IPS DF 4.7 (cell line): ENCODE data around the gene CRX.
"Not testable (repeated sequence)": the region's sequence is repeated elsewhere in the genome, so short reads cannot be mapped to it uniquely, and the experiment has no call there.

Experiments
- DNase-seq: peaks from one replicate; pipeline ENCODE4 v3.0.0-alpha.2; 2013; ENCODE audit warnings: low spot score; ENCODE audit errors: extremely low read depth

The CRX gene

DNA sequence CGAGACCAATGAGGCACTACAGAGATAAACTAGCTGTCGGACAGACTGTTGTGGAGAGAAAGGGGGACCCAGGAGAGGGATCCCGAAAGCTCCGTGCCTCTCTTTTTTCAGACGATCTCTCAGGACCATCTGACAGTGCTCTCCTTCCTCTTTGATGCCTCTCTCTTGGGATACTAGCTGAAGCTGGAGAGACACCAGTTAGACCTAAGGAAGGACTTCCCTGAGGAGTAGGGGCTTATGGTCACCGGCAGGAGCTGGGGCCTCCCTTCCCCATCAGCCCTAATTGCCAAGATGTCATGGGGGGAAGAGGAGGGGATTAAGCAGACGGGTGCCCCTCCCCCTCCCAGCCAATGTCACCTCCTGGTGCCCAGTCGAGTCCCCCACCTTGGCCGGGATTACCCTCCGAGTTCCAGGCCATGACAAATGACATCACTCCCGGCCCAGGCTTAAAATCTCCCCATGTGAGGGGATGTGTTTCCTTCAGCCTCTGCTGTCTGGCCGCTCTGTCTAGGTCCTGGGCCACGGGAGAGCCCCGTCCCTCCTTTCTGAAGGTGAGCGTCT, at the start of gene CRX:
CRX (plus strand) TSS at position 478 of the 561 bp plus-strand sequence. CDS start 12,507 bp downstream, outside the sequence.
- DNase-seq, result no peak

DNA sequence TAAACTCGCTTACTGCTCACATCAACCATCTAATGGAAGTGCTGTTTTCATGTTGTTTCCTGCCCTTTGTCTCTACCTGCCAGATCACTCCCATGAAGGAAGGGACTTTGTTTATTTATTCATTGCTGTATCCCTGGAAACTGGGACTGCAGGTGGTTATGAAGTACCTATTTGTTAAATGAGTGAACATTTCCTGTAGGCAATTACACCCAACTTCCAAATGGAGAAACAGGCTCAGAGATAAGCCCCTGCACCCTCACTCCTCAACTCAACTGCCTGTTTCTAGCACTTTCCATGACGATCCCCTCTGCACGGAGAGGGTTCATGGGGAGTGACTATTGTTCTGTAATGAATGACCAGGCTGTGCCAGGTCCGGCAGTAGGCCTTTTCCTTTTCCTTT, 45.2 kb upstream of the CRX start:
- no peak for DNase-seq

DNA sequence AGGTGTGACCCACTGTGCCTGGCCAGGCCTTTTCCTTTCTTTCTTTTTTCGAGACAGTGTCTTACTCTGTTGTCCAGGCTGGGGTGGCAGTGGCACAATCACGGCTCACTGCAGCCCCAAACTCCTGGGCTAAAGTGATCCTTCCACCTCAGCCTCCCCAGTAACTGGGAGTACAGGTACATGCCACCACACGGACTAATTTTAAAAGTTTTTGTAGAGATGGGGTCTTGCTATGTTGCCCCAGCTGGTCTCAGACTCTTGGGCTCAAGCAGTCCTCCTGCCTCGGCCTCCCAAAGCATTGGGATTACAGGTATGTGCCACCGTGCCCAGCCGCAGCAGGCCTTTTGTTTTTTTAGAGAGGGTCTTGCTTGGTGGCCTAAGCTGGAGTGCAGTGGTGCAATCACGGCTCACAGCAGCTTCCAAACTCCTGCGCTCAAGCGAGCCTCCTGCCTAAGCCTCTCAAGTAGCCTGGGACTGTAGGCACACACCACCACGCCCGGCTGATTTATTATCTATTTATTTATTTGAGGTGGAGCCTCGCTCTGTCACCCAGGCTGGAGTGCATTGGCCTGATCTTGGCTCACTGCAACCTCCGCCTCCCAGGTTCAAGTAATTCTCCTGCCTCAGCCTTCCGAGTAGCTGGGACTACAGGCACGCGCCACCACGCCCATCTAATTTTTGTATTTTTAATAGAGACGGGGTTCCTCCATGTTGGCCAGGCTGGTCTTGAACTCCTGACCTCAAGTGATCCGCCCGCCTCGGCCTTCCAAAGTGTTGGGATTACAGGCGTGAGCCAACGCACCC, 44.3 kb upstream of the CRX start:
- not testable (repeated sequence) for DNase-seq

DNA sequence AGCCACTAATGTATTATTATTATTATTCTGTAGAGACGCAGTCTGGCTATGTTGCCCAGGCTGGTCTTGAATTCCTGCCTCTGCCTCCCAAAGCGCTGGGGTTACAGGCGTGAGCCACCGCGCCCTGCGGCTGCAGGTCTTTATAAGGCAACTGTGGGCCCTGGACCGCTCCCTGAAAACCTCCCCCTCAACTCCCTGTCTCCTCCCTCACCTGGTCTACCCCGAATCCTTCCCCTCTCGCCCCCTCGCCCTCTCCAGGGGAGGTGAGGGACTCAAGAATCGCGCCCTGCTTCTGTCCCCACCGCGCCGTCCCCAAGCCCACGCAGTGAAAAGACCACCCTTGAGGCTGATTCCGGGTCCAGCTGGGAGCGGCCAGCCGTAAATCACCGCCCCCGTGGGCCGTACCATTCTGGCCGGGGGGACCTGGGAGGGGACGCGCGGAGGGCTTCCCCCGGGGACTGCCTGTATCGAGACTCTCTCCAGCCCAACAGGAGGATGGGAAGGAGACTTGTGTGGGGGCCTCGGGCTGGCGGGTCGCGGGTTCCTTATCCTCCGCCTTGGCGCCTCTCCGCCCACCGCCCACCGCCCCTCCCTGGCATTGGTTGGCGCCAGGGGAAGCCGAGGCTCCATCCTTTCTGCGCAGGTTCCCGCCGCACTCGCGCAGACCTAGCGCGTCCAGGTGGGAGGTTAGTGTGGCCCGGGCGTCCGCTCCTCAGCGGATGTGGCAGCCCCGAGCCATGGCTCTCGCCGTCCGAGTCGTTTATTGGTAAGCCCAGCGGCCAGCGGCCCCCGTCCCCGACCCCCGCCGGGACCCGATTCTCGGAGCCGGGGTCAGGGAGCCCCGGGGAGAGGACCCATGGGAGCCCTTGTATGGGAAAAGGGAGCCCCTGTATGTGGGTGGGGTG, 43.4 kb upstream of the CRX start, which contains the start of gene SELENOW:
SELENOW (plus strand) TSS at position 655 of the 905 bp plus-strand sequence; CDS start at position 738, 83 bp downstream.
- no peak for DNase-seq

DNA sequence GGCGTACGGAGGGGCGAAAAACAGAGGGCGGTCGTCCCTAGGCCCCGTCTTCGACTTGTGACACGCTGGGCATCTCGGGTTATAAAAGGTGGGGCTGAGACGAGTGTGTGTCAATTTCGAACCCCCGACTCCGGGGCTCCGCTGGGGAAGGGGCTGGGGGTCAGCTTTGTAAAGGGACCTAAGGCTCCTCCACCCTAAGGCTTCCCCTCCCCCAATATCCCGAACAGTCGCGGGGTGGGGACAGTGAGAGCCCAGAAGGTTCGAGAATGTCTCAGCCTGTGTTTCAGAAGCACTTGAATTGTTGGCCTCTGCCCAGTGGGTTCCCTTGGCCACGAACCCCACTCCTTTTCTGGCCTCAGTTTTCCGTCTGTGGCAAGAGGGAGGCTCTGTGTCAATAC, 42.8 kb upstream of the CRX start:
- no peak for DNase-seq

DNA sequence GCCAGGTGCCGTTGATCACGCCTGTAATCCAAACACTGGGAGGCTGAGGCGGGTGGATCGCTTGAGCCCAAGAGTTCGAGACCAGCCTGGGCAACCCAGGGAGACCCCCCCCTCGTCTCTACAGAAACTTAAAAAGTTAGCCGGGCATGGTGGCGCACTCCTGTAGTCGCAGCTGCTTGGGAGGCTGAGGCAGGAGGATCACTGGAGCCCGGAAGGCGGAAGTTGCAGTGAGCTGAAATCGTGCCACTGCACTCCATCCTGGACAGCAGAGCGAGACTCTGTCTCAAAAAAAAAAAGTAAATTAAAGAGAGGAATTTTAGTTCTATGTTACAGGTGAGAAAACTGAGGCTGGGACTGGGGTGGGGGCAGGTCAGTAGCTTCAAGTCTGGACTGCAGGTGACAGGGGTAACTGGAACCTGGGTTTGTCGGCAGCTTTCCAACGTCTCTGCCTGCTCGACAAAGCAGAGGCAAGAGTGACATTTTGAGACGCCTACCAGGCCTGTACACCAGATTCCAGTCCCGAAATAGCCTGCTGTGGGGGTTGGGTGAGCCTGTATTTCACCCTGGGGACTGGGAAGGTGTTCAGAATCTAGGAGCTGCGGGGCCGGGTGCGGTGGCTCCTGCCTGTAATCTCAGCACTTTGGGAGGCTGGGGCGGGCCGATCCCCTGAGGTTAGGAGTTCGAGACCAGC, 42.1 kb upstream of the CRX start:
- DNase-seq, result no peak

DNA sequence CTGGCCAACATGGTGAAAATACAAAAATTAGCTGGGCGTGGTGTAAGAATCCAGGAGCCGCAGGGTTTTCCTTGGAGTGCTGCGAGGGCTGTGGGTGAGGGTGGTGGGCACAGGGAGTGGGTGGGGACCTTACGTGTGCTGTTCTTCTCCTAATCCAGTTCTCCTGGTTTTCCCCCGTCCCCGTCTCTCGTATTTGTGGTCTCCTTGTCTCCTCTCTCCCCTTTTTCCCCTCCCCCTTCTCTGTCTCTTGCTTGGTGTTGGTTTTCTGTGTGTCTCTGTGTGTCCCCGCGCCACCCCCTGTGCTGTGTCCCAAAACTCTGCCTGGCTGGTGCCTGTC, 41.6 kb upstream of the CRX start:
- DNase-seq, result no peak

DNA sequence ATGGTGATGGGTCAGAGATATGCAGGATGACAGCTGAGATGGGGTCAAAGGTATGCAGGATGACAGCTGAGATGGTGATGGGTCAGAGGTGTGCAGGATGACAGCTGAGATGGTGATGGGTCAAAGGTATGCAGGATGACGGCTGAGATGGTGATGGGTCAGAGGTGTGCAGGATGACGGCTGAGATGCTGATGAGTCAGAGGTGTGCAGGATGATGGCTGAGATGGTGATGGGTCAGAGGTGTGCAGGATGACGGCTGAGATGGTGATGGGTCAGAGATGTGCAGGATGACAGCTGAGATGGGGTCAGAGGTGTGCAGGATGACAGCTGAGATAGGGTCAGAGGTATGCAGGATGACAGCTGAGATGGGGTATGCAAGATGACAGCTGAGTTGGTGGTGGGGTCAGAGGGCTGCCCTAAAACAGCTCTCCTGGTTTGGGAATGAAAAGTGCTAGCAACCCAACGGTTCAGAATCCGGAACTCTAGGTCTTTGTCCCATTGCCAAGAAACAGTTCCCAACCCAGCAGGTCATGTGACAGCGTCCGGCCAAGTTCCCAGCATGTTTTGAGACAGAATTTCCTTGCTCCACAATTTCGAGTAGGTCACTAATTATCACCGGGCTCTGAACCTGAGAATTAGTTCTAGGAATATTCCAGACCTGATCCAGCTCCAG, 40.0 kb upstream of the CRX start:
- no peak for DNase-seq

DNA sequence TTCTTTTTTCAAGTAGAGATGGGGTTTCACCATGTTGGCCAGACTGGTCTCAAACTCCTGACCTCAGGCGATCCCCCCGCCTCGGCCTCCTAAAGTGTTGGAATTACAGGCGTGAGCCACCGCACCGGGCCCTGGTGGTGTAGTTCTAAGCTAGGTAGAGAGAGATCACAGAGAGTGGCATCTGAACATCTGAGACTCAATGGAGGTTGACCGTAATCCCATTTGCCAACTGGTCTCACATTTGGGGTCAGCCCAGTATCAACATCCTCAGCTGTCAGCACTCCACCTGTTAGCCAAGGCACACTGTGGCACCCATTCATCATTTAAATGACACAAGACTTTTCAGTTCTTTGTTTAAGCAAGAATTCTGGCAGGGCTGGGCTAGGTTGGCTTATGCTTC, 35.2 kb upstream of the CRX start:
- DNase-seq, result no peak

DNA sequence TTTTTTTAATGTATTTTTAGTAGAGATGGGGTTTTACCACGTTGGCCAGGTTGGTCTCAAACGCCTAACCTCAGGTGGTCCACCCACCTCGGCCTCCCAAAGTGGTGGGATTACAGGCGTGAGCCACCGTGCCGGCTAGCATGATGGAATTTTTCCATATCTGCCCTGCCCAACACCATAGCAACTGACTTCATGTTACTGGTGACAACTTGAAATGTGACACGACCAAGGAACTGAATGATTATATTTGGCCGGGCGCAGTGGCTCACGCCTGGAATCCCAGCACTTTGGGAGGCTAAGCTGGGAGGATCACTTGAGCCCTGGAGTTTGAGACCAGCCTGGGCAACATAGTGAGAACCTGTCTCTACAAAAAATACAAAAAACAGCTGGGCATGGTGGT, 34.4 kb upstream of the CRX start:
- not testable (repeated sequence) for DNase-seq

DNA sequence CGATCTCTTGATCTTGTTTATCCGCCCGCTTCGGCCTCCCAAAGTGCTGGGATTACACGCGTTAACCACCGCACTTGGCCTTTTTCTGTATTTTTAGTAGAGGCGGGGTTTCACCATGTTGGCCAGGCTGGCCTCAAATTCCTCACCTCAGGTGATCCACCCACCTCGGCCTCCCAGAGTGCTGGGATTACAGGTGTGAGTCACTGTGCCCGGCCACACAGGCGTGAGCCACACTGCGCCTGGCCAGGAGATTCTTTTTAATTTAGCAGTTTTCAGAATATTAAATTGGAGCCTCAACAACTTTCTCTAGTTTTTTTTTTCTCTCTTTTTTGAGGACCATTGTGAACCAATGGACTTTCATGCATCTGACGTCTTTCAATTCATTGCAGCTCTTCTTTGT, 31.9 kb upstream of the CRX start:
- DNase-seq, result not testable (repeated sequence)

DNA sequence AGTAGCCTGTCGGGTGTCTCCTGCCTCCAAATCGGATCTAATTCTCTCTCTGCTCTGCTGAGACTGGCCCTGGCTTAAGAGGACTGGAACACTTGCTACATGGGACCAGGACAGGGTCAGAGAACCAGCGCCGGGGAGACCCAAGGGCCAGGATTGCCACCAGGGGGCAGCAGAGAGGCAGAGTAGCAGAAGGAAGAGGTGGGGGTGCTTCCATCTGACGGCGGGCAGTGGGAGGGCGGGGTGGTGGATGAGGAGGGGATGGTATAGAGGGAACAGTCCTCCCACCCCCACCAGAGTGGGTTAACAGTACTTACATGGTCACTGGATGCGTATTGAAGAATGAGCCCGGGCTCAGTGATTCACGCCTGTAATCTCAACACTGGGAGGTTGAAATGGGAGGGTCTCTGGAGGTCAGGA, 31.3 kb upstream of the CRX start:
- DNase-seq, result no peak

DNA sequence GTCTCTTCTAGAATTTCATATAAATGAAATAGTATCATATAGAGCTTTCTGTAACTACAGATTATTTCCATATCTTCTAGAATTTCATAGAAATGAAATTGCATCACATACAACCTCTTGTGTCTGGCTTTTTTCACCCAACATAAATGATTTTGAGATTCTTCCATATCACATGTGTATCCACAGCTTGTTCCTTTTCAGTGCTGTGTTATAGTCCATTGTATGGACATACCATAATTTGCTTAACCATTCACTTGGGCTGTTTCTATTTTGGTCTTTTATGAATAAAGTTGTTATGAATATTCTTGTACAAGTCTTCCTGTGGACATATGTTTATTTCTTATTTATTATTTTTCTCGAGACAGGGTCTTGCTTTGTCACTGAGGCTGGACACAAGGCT, 29.1 kb upstream of the CRX start:
- no peak for DNase-seq

DNA sequence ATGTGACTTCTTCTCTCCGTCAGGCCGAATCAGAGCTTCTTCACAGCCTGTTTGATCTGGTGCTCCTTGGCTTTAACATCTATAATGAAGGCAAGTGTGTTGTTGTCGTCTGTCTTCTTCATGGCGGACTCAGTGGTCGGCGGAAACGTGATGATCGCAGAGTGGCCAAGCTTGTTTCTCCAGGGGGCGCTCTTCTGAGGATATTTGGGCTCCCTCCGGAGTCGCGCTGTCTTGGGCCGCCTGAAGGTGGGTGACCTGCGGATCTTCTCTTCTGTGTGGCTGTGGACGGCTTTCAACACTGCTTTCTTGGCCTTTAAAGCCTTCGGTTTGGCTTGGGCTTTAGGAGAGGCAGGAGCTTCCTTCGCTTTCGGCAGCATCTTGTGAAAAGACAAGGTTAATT, 27.2 kb upstream of the CRX start:
- DNase-seq, result no peak

DNA sequence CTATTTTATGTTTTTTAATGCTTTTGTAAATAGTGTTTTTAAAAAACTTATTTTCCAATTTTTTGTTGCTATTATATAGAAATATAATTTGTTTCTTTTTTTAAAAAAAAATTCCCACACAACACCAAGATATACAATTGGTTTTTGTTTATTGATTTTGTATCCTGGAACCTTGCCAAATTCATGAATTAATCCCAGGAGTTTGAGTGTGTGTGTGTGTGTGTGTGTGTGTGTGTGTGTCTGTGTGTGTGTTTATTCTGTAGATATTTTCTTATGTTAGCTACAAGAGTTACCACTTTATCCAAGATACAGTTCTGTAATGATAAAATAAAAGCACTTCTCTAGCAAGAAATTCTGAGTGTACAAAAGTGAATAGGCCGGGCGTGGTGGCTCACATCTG, 25.0 kb upstream of the CRX start:
- no peak for DNase-seq

DNA sequence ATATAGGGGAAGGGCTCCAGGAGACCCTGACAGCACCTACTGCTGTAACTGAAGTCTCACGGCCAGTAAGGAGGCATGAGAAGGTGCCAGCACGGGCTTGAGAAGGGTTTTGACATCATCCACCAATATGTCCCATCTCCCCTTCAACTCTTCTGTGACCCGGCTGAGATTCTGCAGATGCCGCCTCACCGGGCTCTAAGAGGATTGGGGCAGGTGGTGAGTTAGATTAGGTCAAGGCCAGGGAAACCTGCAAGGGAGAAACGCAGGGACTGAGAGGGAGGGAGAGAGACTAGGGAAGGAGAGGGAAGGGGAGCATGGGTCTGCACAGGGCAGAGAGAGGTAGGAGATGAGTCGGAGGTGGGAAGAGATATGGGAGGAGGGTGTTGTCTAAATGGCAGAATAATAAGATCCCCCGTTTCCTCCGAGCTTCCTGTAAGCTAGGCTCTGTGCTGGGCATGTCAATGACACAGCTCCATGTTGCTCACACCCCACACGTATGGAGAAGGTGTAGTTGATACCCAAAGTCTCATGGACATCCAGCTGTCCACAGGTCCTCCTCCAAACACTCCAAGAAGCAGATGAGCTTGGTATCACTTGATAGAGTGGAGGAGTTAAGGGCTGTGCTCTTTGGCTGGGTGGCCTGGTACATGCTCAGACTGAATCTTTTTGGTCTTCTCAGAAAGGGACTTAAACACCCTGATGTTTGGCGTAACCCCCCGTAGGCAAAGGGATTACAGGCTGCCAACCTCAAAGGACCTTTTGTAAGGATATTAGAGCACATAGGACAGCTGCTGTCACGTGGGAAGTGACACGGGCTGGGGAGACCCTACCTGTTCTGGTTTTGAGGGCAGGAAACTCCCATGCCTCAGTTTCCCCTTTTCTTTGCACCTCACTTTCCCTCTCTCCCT, 23.5 kb upstream of the CRX start:
- DNase-seq, result no peak

DNA sequence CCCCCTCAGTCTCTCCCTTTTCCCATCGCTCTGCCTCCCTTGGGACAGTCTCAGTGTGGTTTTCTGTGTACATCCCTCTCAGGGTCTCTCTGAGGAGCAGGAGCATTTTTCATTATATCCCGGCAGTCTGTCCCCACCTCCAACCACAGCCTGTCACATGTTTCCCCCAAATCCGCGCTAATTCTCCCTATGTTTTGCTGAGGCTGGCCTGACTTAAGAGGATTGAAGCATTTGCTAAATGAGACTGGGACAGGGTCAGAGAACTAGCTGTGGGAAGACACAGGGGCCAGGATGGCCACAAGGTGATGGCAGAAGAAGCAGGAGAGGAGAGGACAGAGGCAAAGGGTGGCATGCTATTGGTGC, 22.9 kb upstream of the CRX start:
- DNase-seq, result no peak

DNA sequence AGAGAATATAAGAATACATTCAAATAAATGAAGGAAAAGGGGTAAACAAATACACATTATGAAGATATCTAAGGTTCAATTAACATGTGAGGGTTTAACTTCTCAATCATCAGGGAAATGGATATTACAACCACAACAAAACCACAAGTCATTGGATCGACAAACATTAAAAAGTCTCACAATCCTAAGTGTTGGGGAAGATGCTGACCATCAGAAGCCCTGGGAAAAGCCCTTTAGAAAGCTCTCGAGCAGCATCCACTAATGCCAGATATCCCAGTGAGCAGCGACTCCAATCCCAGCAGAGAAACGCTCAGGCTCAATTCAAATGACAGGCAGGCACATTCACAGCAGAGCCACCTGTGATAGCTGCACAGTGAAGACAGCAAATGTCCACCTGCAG, 20.5 kb upstream of the CRX start:
- no peak for DNase-seq

DNA sequence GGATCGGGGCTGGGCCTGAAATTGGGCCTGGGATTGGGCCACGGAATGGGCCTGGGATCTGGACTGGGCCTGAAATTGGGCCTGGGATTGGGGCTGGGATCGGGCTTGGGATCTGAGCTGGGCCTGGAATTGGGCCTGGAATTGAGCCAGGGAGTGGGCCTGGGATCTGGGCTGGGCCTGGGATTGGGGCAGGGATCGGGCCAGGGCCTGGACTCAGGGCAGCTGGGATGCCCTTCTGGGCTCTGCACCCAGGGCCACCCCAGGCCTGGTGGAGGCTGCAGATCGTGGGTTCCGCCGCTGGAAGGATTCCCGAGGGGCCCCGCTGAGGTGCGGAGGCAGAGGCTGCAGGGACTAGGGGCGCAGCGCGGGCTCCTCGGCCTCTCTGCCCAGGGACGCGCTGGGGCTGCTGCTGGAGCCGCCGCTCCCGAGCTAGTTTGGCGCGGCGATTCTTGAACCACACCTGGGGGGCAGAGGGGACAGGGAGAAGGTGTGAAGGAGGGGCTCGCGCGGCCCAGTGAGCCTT, 19.2 kb upstream of the CRX start:
- no peak for DNase-seq

DNA sequence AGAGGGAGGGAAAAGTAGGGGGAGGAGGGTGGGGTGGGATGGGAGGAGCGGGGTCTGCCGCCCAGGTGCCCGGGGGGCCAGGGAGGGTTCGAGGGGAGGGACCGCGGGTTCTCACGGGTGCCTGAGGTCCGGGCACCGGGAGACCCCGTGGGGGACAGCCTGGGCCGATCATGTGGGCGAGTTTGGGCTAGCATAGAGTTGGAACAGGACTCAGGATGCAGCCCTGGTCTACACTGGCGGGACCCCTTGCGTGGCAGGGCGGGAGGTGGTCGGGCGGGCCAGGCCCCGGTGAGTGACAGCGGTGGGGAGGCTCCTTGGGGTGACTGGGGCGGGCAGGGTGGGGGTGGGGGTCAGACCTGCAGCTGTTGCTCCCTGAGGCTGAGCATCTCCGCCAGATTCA, 18.6 kb upstream of the CRX start:
- not testable (repeated sequence) for DNase-seq
